ENCODE measurements around the gene OIP5. TPM values are rescaled to one million over a fixed set of nuclear protein-coding genes. Genes with fewer than 3 reads are reported as not detected.

OIP5 gene
- under 1 TPM in 2 of 4 donors, not detected in 2; 0.46 to 0.48 TPM for total RNA-seq

DNA sequence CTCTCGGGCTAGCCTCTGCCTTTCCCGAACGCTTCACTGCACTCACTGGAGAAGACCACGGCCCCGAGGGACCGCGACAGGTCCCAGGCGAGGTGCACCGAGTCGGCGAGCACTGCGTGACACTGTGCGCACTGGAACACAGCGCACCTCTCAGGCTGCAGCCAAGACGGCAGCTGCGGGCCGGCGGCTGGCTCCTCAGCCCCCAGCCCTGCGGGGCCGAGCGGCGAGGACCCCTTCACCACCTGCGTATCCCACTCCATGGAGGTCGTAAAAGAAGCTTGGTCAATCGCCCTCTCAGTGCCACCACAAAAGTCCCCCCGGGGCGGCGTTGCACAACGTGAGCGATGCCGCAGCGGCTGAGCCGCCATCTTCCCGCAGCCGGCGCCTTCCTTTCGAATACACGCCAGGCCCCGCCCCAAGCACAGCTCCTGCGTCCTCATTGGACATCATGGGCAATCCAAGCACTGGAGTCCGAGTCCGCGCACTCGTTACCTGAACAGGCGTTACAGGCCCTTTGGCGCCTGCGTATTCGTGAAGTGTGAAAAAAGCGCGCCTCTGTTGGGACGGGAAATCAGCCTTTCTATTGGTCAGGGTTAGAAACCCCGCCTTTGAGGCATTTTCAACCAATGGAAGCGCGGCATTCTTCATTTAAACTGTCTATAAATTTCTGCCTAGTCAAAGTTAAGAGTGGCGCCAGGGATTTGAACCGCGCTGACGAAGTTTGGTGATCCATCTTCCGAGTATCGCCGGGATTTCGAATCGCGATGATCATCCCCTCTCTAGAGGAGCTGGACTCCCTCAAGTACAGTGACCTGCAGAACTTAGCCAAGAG, at the start of gene OIP5, which contains the start of gene NUSAP1:
Gene OIP5, minus strand, starts transcription at position 398 of the 832 bp plus-strand sequence. Its CDS starts 30 bp downstream, at position 368.
Gene NUSAP1, plus strand, starts transcription at position 688 of the 832 bp plus-strand sequence. Its CDS starts 77 bp downstream, at position 765.
- TF ChIP-seq, protein P1, sequence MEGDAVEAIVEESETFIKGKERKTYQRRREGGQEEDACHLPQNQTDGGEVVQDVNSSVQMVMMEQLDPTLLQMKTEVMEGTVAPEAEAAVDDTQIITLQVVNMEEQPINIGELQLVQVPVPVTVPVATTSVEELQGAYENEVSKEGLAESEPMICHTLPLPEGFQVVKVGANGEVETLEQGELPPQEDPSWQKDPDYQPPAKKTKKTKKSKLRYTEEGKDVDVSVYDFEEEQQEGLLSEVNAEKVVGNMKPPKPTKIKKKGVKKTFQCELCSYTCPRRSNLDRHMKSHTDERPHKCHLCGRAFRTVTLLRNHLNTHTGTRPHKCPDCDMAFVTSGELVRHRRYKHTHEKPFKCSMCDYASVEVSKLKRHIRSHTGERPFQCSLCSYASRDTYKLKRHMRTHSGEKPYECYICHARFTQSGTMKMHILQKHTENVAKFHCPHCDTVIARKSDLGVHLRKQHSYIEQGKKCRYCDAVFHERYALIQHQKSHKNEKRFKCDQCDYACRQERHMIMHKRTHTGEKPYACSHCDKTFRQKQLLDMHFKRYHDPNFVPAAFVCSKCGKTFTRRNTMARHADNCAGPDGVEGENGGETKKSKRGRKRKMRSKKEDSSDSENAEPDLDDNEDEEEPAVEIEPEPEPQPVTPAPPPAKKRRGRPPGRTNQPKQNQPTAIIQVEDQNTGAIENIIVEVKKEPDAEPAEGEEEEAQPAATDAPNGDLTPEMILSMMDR (IDR thresholded peaks at IDR 0.05) = no peak
- ATAC-seq (ENCODE audit: low FRiP score) (peak; percentile 99), DNase-seq (ENCODE audit: low spot score) (peak; percentile 90)

DNA sequence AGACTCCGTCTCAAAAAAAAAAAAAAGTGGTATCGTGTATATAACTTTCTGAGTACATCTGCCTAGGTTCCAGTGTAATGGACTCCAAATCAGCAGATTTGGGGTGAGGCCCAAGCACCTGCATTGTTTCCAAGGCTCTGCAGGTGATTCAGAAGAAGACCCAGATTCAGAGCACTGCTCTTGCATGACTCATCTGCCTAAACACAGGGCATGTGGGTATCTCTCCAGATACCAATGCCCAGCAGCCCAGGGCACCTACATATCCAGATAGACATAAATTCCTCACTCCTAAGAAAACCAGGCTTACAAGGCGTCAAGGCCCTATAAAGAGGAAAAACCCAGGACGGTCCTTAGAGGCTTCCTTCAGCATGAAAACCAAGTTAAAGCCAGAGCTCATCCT, 45.6 kb upstream of the OIP5 start:
- ATAC-seq (ENCODE audit: low FRiP score) (no peak), DNase-seq (ENCODE audit: low spot score) (no peak)
- TF ChIP-seq, protein P1 (IDR thresholded peaks at IDR 0.05) = no peak

DNA sequence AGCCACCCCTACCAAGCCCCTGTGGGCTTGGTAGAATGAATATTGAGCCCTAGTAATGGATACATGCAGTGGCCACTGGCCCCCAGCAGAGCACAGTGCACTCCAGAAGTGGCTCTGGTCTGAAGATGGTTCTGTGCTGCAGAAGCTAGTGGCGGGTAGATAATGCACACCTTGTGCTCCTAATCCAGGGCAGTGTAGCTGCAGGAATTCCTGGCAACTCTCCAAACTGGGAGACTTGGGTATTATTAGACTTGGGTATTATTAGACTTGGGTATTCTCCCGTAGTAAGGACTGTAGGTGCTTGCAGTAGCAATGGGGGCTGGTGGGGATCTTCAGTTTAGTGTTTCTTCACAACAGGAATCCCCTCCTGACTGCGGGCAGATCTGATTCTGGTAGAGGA, 35.0 kb upstream of the OIP5 start:
- ATAC-seq (ENCODE audit: low FRiP score) (no peak), DNase-seq (ENCODE audit: low spot score) (no peak)
- TF ChIP-seq, protein P1 (IDR thresholded peaks at IDR 0.05) = no peak

DNA sequence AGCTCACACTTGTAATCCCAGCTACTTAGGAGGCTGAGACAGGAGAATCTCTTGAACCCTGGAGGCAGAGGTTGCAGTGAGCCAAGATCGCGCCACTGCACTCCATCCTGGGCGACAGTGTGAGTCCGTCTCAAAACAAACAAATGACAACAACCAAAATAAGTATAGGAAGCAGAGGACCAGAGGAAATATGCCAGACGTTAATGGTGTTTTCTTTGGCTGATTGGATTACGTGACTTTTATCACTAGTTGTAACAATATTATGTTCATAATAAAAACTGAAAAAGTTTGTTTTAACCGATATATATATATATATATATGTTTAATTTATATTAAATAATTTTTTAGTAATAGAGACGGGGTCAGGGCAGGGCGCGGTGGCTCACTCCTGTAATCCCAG, 22.0 kb upstream of the OIP5 start:
- no peak for DNase-seq (ENCODE audit: low spot score)
- ATAC-seq (ENCODE audit: low FRiP score) = no peak
- TF ChIP-seq, protein P1 (IDR thresholded peaks at IDR 0.05) = no peak

DNA sequence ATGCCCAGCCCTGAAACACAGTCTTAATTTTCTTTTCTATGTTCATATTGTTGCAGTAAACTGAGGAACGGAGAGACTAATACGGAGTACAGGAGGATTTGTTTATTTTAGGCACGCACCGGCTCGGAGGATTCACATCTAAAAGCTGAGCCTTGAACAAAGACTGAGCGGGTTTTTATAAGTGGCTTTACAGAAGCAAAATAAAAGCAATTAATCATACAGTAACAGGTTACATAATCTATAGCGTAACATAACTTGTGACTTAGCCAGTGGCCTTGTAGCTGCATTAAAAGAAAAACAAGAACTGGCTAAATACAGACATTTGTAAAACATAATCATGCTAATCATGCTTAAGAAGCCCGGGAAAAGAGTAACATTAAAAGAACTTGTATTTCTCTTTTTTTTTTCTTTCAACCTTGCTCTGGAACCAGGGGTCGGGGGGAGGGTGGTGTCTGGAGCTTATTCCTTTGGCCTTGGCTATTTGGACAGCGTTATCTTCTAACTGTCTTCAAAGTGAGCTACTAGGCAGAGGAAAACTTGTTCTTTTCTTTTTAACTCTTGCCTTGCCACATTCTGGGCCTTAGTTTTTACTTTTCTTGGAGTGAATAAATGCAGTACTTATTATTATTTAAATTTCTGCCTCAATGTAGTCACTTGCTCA, 17.8 kb upstream of the OIP5 start:
- no peak for ATAC-seq (ENCODE audit: low FRiP score)
- TF ChIP-seq, protein P1 (IDR thresholded peaks at IDR 0.05) = no peak
- DNase-seq (ENCODE audit: low spot score) = no peak

GRCh38 chr15:41347236-41347635, 14.8 kb upstream of the OIP5 start:
- TF ChIP-seq, protein P1 (IDR thresholded peaks at IDR 0.05) = no peak
- ATAC-seq (ENCODE audit: low FRiP score) (no peak), DNase-seq (ENCODE audit: low spot score) (no peak)
